CD4-positive, CD25-positive, alpha-beta regulatory T cell (primary cell): ENCODE measurements around the gene PAN2. TPM values are rescaled to one million over a fixed set of nuclear protein-coding genes. Genes with fewer than 3 reads are reported as not detected.
"Not testable (repeated sequence)": the region's sequence is repeated elsewhere in the genome, so short reads cannot be mapped to it uniquely, and the experiment has no call there.

ENCODE experiments used
- ATAC-seq, 2 donors: fragments of 150-1000 bp; cut with Tn5 transposase; one replicate each; pipeline ENCODE4 v1.10.0; 2021; ENCODE audit warnings: low read depth in 2 of 2, moderate number of reproducible peaks in 2 of 2, moderate library complexity in 1 of 2
- DNase-seq, 3 donors: peaks; one replicate each; pipeline versions ENCODE4 v3.0.0 to v3.0.0-alpha.2; 2012 to 2022; ENCODE audit warnings: mixed read lengths in 1 of 3
- H3K27ac ChIP-seq: one replicate; pipeline ENCODE4 v1.7.0; 2013; ENCODE audit warnings: mild to moderate bottlenecking, low read length; ENCODE audit not compliant: insufficient read depth, poor library complexity, severe bottlenecking
- H3K27me3 ChIP-seq: one replicate; pipeline ENCODE4 v1.7.0; 2013; ENCODE audit warnings: low read length; ENCODE audit not compliant: control insufficient read depth, insufficient read depth
- H3K36me3 ChIP-seq: one replicate; pipeline ENCODE4 v1.7.0; 2013; ENCODE audit warnings: mild to moderate bottlenecking, low read length, moderate library complexity; ENCODE audit not compliant: control insufficient read depth, insufficient read depth
- H3K4me1 ChIP-seq: 2 replicates; pipeline ENCODE4 v1.7.0; 2013; ENCODE audit warnings: mild to moderate bottlenecking, low read length; ENCODE audit not compliant: insufficient read depth, control insufficient read depth, poor library complexity, severe bottlenecking
- H3K4me3 ChIP-seq: one replicate; pipeline ENCODE4 v1.7.0; 2013; ENCODE audit warnings: low read depth, mild to moderate bottlenecking, low read length, moderate library complexity
- H3K9me3 ChIP-seq, 2 experiments: 1 replicate in 1 of 2; 2 replicates in 1 of 2; pipeline ENCODE4 v1.7.0; 2013; ENCODE audit warnings: low read length in 2 of 2, mild to moderate bottlenecking in 1 of 2, moderate library complexity in 1 of 2; ENCODE audit not compliant: control insufficient read depth in 2 of 2
- H3K27ac Mint-ChIP-seq, 3 donors: one replicate each; pipeline ENCODE4 v1.8.0; 2020 to 2022; ENCODE audit warnings: mild to moderate bottlenecking in 3 of 3, mixed read lengths in 3 of 3, moderate library complexity in 2 of 3
- H3K27me3 Mint-ChIP-seq: one replicate; pipeline ENCODE4 v1.8.0; 2022; ENCODE audit warnings: mild to moderate bottlenecking, mixed read lengths
- H3K36me3 Mint-ChIP-seq: one replicate; pipeline ENCODE4 v1.8.0; 2020; ENCODE audit warnings: mixed read lengths
- H3K4me1 Mint-ChIP-seq, 4 donors: one replicate each; pipeline ENCODE4 v1.8.0; 2020 to 2022; ENCODE audit warnings: mixed read lengths in 4 of 4, mild to moderate bottlenecking in 1 of 4
- H3K4me3 Mint-ChIP-seq, 4 donors: one replicate each; pipeline ENCODE4 v1.8.0; 2020 to 2022; ENCODE audit warnings: mild to moderate bottlenecking in 4 of 4, mixed read lengths in 4 of 4, moderate library complexity in 3 of 4
- H3K9me3 Mint-ChIP-seq, 7 donors: one replicate each; pipeline ENCODE4 v1.8.0; 2020 to 2022; ENCODE audit warnings: mixed read lengths in 7 of 7, mild to moderate bottlenecking in 3 of 7, moderate library complexity in 2 of 7
- polyA plus RNA-seq, 4 donors: library from polyadenylated mRNA; unstranded; fragments of 300-500 nt; fragmentation: Illumina TruSeq; gene quantifications; one replicate each; pipeline ENCODE4 v1.2.3, GENCODE V29; 2021
- total RNA-seq: library from RNA; stranded (reverse); gene quantifications from one replicate; pipeline ENCODE4 v1.2.3, GENCODE V29; 2022

The PAN2 gene
- total and polyA plus RNA-seq, 5 donors from 2014 or later, result 4.5 to 83.5 (median 7.8) TPM

- H3K4me3 ChIP-seq, result peak within 1 kb of the TSS; percentile 86
- no peaks in the 10 kb centered on the region for H3K27me3 Mint-ChIP-seq
- peaks cover 20% of the 10 kb centered on the region for H3K36me3 ChIP-seq
- peak within 1 kb of the TSS; percentile 78 to 98 (median 94) for H3K4me3 Mint-ChIP-seq
- H3K9me3 Mint-ChIP-seq, result peaks cover 0 to 3% (median 0%) of the 10 kb centered on the region in 7 donors
- DNase-seq (peak; percentile 75 to 87 (median 82)), ATAC-seq (peak; percentile 78 to 79)
- H3K27ac Mint-ChIP-seq, result peak within 1 kb of the TSS; percentile 98 to 100 (median 99)
- H3K4me1 ChIP-seq, result peaks cover 41% of the 10 kb centered on the region
- H3K27me3 ChIP-seq, result no peaks in the 10 kb centered on the region
- H3K36me3 Mint-ChIP-seq, result peaks cover 19% of the 10 kb centered on the region
- H3K27ac ChIP-seq, result peak within 1 kb of the TSS; percentile 91
- H3K9me3 ChIP-seq, result no peaks in the 10 kb centered on the region
- peaks cover 6 to 50% (median 32%) of the 10 kb centered on the region in 4 donors for H3K4me1 Mint-ChIP-seq
These were observed 4.7 kb upstream of the PAN2 start, which contains the start of gene IL23A for GRCh38 chr12:56338308-56339157. IL23A (plus strand) TSS chr12:56338884; CDS start chr12:56339045, 161 bp downstream.

DNA sequence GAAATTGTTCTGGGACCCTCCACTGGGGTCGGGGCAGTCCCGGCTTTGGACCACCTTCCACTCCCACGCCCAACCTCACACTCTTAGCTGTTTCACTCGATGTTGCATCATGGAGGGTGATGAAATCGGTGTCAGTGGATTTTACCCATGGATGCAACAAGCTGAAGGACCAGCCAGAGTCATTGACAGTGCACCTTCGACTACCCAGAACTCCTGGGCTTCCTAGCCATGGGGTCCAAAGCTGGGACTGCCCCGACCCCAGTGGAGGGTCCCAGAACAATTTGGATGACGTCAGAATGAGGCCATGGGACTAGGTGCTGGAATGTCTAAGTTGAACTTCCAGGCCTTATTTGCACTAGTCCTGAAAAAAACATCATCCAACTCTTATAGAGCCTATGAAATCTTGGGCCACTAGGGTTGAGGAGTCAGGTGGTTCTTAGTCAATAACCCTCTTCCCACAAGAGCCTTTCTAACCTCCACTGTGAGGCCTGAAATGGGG is 4.0 kb upstream of the PAN2 start:
- Mint-ChIP-seq H3K9me3 (peaks cover 0 to 3% (median 0%) of the 10 kb centered on the region in 7 donors), H3K27ac (peak overlapping the region; percentile 98 to 100 (median 99)), H3K4me3 (peak overlapping the region; percentile 39 to 78 (median 62)), H3K36me3 (peaks cover 12% of the 10 kb centered on the region), H3K4me1 (peaks cover 6 to 58% (median 38%) of the 10 kb centered on the region in 4 donors), H3K27me3 (no peaks in the 10 kb centered on the region)
- peak overlapping the region; percentile 86 for H3K4me3 ChIP-seq
- DNase-seq (peak in 1 of 3 donors; percentile 18), ATAC-seq (no peak)
- no peaks in the 10 kb centered on the region for H3K9me3 ChIP-seq
- H3K27ac ChIP-seq, result peak overlapping the region; percentile 91
- no peaks in the 10 kb centered on the region for H3K27me3 ChIP-seq
- H3K36me3 ChIP-seq, result peaks cover 13% of the 10 kb centered on the region
- H3K4me1 ChIP-seq, result peaks cover 48% of the 10 kb centered on the region

- no peak for DNase-seq
These were observed 2.8 kb upstream of the PAN2 start for GRCh38 chr12:56336361-56337167.

GRCh38 chr12:56335527-56335926 is 1.7 kb upstream of the PAN2 start:
- H3K4me3 Mint-ChIP-seq, result peak overlapping the region in 3 of 4 donors; percentile 43 to 98 (median 82)
- peaks cover 12% of the 10 kb centered on the region for H3K36me3 Mint-ChIP-seq
- H3K4me3 ChIP-seq, ATAC-seq, H3K36me3 ChIP-seq, H3K9me3 ChIP-seq, H3K27me3 ChIP-seq, H3K27ac ChIP-seq, H3K27ac Mint-ChIP-seq, H3K9me3 Mint-ChIP-seq, H3K27me3 Mint-ChIP-seq, DNase-seq: not testable (repeated sequence)
- peaks cover 10 to 65% (median 44%) of the 10 kb centered on the region in 4 donors for H3K4me1 Mint-ChIP-seq
- H3K4me1 ChIP-seq, result peaks cover 47% of the 10 kb centered on the region

More at GRCh38 chr12:56336361-56337167, 2.8 kb upstream of the PAN2 start:
- H3K27ac Mint-ChIP-seq, result peak overlapping the region; percentile 63 to 98 (median 85)
- H3K36me3 ChIP-seq, result peaks cover 6% of the 10 kb centered on the region
- H3K27ac ChIP-seq, result no peak overlapping the region
- H3K4me1 ChIP-seq, result peaks cover 48% of the 10 kb centered on the region
- H3K27me3 ChIP-seq, result no peaks in the 10 kb centered on the region
- H3K9me3 Mint-ChIP-seq, result peaks cover 0 to 3% (median 0%) of the 10 kb centered on the region in 7 donors
- H3K36me3 Mint-ChIP-seq, result peaks cover 7% of the 10 kb centered on the region
- H3K4me3 ChIP-seq, result no peak overlapping the region
- peaks cover 6 to 63% (median 40%) of the 10 kb centered on the region in 4 donors for H3K4me1 Mint-ChIP-seq
- no peak for ATAC-seq
- H3K27me3 Mint-ChIP-seq, result no peaks in the 10 kb centered on the region
- no peaks in the 10 kb centered on the region for H3K9me3 ChIP-seq
- H3K4me3 Mint-ChIP-seq, result peak overlapping the region in 3 of 4 donors; percentile 29 to 78 (median 39)

GRCh38 chr12:56334490-56334793 is 642 bp upstream of the PAN2 start:
- no peak for ATAC-seq
- Mint-ChIP-seq H3K27ac (peak overlapping the region; percentile 99 to 100 (median 100)), H3K4me3 (peak overlapping the region; percentile 92 to 98 (median 96))

GRCh38 chr12:56333197-56333678 is 562 bp downstream of the PAN2 start:
- Mint-ChIP-seq H3K27me3 (no peaks in the 10 kb centered on the region), H3K4me3 (peak overlapping the region; percentile 92 to 98 (median 96)), H3K9me3 (no peaks in the 10 kb centered on the region), H3K36me3 (peaks cover 11% of the 10 kb centered on the region), H3K27ac (peak overlapping the region; percentile 99 to 100 (median 100)), H3K4me1 (peaks cover 10 to 44% (median 25%) of the 10 kb centered on the region in 4 donors)
- DNase-seq, result no peak
- peaks cover 24% of the 10 kb centered on the region for H3K4me1 ChIP-seq
- no peak for ATAC-seq
- H3K36me3 ChIP-seq, result no peaks in the 10 kb centered on the region
- H3K4me3 ChIP-seq, result peak overlapping the region; percentile 93
- H3K27ac ChIP-seq, result peak overlapping the region; percentile 100
- no peaks in the 10 kb centered on the region for H3K9me3 ChIP-seq
- no peaks in the 10 kb centered on the region for H3K27me3 ChIP-seq

More at GRCh38 chr12:56334490-56334793, 642 bp upstream of the PAN2 start:
- Histone ChIP-seq H3K27ac (peak overlapping the region; percentile 100), H3K4me3 (peak overlapping the region; percentile 93), H3K9me3 (no peaks in the 10 kb centered on the region), H3K36me3 (no peaks in the 10 kb centered on the region), H3K27me3 (no peaks in the 10 kb centered on the region), H3K4me1 (peaks cover 36% of the 10 kb centered on the region)
- Mint-ChIP-seq H3K27me3 (no peaks in the 10 kb centered on the region), H3K4me1 (peaks cover 10 to 56% (median 35%) of the 10 kb centered on the region in 4 donors), H3K9me3 (peaks cover 0 to 3% (median 0%) of the 10 kb centered on the region in 7 donors), H3K36me3 (peaks cover 11% of the 10 kb centered on the region)
- DNase-seq, result peak in 1 of 3 donors; percentile 30
